Mucosa of descending colon (tissue), 3 donors: ENCODE results near the gene FAM200C. TPM values are rescaled to one million over a fixed set of nuclear protein-coding genes. Genes with fewer than 3 reads are reported as not detected.

Source experiments
- ATAC-seq: fragments of 200-7000 bp; cut with Tn5 transposase; one replicate; pipeline ENCODE4 v1.9.1; 2020; ENCODE audit warnings: mild to moderate bottlenecking, moderate library complexity
- DNase-seq, 3 donors: peaks; one replicate each; pipeline ENCODE4 v3.0.0-alpha.2; 2020
- H3K36me3 ChIP-seq: fragments of 200-600 bp; one replicate; pipeline ENCODE4 v1.8.0; 2021; ENCODE audit warnings: low read depth, mild to moderate bottlenecking
- H3K4me1 ChIP-seq: fragments of 200-600 bp; one replicate; pipeline ENCODE4 v1.8.0; 2021; ENCODE audit warnings: low read depth, mild to moderate bottlenecking
- H3K4me3 ChIP-seq: fragments of 200-600 bp; one replicate; pipeline ENCODE4 v1.8.0; 2021; ENCODE audit warnings: mild to moderate bottlenecking
- H3K9me3 ChIP-seq: fragments of 200-600 bp; one replicate; pipeline ENCODE4 v1.8.0; 2021; ENCODE audit warnings: mild to moderate bottlenecking
- intact Hi-C, 2 donors: fragments of 100-400 bp; cut with DNase I in 1 of 2; cut with micrococcal nuclease in 1 of 2; formaldehyde crosslinking; loops; one replicate each; pipeline versions ENCODE4 v1.11.0 to v1.11.1; 2022; cut with DNase I, micrococcal nuclease
- total RNA-seq, 3 donors: library from RNA; stranded (reverse); fragmentation: NEBNext Ultra II Directional in 2 of 3; extraction: Animal tissue kit (Norgen Biotek cat#: 25700) in 2 of 3; gene quantifications; one replicate each; pipeline versions ENCODE4 v1.2.1 to v1.2.4, GENCODE V29; 2021 to 2023
- TF ChIP-seq, protein P1 (sequence below): fragments of 200-600 bp; IDR thresholded peaks from one replicate; pipeline ENCODE4 v1.8.0; 2022; ENCODE audit warnings: antibody characterized with exemption, mild to moderate bottlenecking
- donor health status: DM: no; HTN: no; CAD: no; lungs with moderate emphysema.
- donor health status: DM: no; HTN: no; CAD: no.
- donor health status: DM: no; HTN: yes; CAD: no.

FAM200C gene
- total RNA-seq, 3 donors from 2014 or later = 1.7 to 4.3 (median 1.9) TPM

DNA sequence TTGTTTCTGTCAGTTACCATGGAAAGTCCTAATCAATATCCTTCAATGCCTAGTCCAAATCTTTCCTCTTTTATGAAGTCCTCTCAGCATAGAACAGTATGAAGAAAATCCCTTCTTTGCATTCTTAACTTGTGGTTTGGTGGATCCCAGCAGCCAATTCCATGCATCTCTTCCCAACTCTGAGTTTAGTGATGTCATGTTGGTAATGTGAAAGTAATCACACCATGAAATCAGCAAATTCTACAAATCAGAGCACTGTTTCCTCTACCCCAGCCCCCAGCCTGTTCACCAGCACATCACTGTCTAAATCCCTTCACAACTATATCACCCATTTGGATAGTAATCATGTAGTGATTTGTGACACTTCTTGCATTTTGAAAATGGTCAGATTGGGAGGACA, 24.7 kb downstream of the FAM200C start:
- H3K4me3 ChIP-seq = no peak overlapping the region
- intact Hi-C loops = no loop called here
- TF ChIP-seq, protein P1, sequence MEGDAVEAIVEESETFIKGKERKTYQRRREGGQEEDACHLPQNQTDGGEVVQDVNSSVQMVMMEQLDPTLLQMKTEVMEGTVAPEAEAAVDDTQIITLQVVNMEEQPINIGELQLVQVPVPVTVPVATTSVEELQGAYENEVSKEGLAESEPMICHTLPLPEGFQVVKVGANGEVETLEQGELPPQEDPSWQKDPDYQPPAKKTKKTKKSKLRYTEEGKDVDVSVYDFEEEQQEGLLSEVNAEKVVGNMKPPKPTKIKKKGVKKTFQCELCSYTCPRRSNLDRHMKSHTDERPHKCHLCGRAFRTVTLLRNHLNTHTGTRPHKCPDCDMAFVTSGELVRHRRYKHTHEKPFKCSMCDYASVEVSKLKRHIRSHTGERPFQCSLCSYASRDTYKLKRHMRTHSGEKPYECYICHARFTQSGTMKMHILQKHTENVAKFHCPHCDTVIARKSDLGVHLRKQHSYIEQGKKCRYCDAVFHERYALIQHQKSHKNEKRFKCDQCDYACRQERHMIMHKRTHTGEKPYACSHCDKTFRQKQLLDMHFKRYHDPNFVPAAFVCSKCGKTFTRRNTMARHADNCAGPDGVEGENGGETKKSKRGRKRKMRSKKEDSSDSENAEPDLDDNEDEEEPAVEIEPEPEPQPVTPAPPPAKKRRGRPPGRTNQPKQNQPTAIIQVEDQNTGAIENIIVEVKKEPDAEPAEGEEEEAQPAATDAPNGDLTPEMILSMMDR = no peak
- H3K9me3 ChIP-seq = no peaks in the 10 kb centered on the region
- no peak for ATAC-seq
- H3K4me1 ChIP-seq = peaks cover 5% of the 10 kb centered on the region
- H3K36me3 ChIP-seq = no peaks in the 10 kb centered on the region
- DNase-seq = no peak

DNA sequence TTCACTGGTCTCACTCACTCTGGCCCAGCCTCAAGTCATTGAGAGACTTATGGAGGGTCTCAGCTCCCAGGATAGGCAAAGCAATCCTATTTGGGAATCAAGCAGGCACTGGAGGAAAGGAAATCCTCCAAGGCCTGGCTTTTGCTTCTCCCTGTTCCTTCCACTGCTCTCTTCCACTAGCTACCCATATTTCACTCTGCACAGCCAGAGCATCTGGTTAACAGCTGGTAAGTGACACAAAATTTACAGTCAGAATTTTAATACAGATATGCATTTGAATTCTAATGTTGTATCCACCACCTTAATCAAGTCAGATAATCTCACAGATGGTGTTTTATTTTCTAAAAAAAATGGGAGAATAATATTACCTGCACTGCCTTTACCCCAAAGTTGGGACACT, 28.6 kb downstream of the FAM200C start:
- no peak for ATAC-seq
- Histone ChIP-seq H3K4me3 (no peak overlapping the region), H3K9me3 (no peaks in the 10 kb centered on the region), H3K36me3 (no peaks in the 10 kb centered on the region), H3K4me1 (peaks cover 14% of the 10 kb centered on the region)
- TF ChIP-seq, protein P1 = no peak
- no peak for DNase-seq
- intact Hi-C loops = no loop called here

DNA sequence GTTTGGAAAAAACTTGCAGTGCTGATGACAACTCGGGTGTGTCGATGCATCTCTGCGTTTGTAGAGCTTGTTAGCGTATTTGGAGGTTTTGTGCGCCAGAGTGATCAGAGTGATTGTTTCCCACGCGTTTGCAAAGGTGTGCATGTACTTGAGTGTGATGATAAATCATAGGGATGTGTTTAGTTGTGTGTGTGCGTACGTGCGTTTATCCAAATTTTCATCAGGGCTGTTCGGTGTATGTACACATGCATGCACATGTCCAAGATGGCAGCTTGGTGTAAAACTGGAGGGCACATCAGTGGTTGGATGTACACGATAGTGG, 29.2 kb downstream of the FAM200C start:
- intact Hi-C loops = no loop called here
- DNase-seq = no peak
- ATAC-seq = no peak

DNA sequence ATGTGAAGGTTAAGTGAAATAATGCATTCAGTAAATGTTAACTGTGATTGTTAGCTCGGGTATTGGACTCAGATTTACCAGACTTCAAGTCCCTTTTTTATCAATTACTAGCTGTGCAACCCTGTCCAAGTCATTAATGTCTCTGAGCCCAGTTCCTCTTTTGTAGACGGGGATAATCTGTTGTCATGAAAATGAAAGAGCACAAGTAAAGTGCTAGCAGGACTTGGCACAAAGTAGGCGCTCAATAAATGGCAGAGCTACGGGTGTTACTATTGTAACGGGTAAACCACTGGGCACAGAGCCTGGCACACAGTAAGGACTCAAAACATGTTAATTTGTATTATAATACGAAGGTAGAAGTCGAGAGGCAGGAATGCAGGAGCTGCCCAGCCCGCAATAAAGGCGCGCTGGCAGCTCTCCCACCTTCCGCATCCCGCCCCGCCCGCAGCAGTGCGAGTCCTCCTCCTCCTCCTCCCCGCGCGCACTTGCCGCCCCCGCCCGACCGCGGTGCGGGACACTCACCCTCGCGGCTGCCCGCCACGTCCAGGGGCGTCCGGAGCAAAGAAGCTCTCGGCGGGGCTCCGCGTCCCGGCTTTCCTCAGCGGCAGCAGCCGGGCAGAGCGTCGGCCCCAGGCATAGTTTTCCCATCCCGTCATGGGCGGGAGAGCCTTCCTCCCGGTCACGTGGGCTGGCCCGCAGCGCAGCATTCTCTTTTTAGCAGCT, 29.7 kb downstream of the FAM200C start, which contains the start of gene C1QTNF2:
Gene C1QTNF2 (minus strand): TSS at position 637 of the 723 bp plus-strand sequence. CDS start 15,615 bp downstream, outside the sequence.
- intact Hi-C loops = no loop called here
- ATAC-seq (peak; percentile 80), DNase-seq (peak; percentile 68 to 78 (median 71))
- TF ChIP-seq, protein P1 = no peak
- H3K4me3 ChIP-seq = peak within 1 kb of the TSS; percentile 13
- no peaks in the 10 kb centered on the region for H3K36me3 ChIP-seq
- no peaks in the 10 kb centered on the region for H3K9me3 ChIP-seq
- peaks cover 14% of the 10 kb centered on the region for H3K4me1 ChIP-seq

More for the DNA sequence above, 29.2 kb downstream of the FAM200C start:
- TF ChIP-seq, protein P1 = no peak
- Histone ChIP-seq H3K4me3 (no peak overlapping the region), H3K36me3 (no peaks in the 10 kb centered on the region), H3K9me3 (no peaks in the 10 kb centered on the region), H3K4me1 (peaks cover 14% of the 10 kb centered on the region)

DNA sequence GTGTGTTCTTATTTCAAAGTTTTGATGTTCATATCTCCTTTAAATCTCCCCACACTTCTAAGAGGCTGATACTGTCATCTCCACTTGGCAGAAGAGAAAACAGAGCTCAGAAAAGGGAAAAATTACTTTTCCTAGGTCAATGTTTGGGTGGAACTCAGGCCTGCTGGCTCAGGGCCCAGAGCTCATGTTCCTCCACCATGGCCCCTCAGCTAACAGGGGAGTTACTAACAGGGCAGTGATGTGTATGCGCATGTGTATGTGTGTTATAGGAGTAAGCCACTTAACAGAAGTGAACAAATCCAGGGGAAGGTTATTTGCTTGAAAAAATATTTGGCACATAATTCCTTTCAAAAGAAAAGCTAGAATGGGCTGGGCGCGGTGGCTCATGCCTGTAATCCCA, 32.0 kb downstream of the FAM200C start:
- H3K4me3 ChIP-seq = no peak overlapping the region
- ATAC-seq = no peak
- DNase-seq = no peak
- TF ChIP-seq, protein P1 = no peak
- H3K36me3 ChIP-seq = no peaks in the 10 kb centered on the region
- no peaks in the 10 kb centered on the region for H3K9me3 ChIP-seq
- H3K4me1 ChIP-seq = peaks cover 18% of the 10 kb centered on the region
- intact Hi-C loops = no loop called here

DNA sequence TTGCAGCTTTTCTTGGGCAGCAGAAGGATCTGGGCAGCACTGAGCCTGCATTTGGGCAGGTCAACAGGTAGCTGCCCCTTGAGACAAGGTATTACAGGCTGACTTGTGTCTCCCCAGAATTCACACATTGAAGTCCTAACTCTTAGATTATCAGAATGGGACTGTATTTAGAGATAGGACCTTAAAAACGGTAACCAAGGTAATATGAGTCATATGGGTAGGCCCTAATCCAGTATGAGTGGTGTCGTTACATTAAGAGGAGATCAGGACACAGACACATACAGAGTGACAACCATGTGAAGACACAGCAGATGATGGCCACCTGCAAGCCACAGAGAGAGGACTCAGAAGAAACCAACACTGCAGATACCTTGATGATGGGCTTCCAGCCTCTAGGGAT, 32.6 kb downstream of the FAM200C start:
- H3K4me1 ChIP-seq = peaks cover 19% of the 10 kb centered on the region
- TF ChIP-seq, protein P1 = no peak
- DNase-seq = no peak
- no peaks in the 10 kb centered on the region for H3K9me3 ChIP-seq
- ATAC-seq = no peak
- H3K36me3 ChIP-seq = no peaks in the 10 kb centered on the region
- intact Hi-C loops = no loop called here
- H3K4me3 ChIP-seq = no peak overlapping the region
